Upper lobe of left lung (tissue), 4 donors: ENCODE results near the gene ACY1.

Experiments
- POLR2A ChIP-seq, 4 donors: fragments of 450-650 bp; IDR thresholded peaks; one replicate each; pipeline ENCODE4 v1.5.1; 2016 to 2017; ENCODE audit warnings: antibody characterized with exemption in 4 of 4, mild to moderate bottlenecking in 2 of 4
- POLR2AphosphoS5 ChIP-seq, 2 donors: sonication (generic); formaldehyde crosslinking; IDR thresholded peaks; one replicate each; pipeline ENCODE4 v1.5.1; 2017; ENCODE audit warnings: antibody characterized with exemption in 2 of 2
- TF ChIP-seq, protein P1 (sequence below), 6 experiments: fragments of 450-650 bp in 4 of 6; fragments of 200-600 bp in 2 of 6; sonication (generic) in 2 of 6; IDR thresholded peaks; one replicate each; pipeline ENCODE4 v1.5.1; 2016 to 2019; ENCODE audit warnings: antibody characterized with exemption in 6 of 6

GRCh38 chr3:52034651-52035050 lies 51.3 kb downstream of the ACY1 start:
- TF ChIP-seq POLR2AphosphoS5 (IDR thresholded peaks at IDR 0.05) (no peak), POLR2A (IDR thresholded peaks at IDR 0.05) (no peak)
- TF ChIP-seq, protein P1, sequence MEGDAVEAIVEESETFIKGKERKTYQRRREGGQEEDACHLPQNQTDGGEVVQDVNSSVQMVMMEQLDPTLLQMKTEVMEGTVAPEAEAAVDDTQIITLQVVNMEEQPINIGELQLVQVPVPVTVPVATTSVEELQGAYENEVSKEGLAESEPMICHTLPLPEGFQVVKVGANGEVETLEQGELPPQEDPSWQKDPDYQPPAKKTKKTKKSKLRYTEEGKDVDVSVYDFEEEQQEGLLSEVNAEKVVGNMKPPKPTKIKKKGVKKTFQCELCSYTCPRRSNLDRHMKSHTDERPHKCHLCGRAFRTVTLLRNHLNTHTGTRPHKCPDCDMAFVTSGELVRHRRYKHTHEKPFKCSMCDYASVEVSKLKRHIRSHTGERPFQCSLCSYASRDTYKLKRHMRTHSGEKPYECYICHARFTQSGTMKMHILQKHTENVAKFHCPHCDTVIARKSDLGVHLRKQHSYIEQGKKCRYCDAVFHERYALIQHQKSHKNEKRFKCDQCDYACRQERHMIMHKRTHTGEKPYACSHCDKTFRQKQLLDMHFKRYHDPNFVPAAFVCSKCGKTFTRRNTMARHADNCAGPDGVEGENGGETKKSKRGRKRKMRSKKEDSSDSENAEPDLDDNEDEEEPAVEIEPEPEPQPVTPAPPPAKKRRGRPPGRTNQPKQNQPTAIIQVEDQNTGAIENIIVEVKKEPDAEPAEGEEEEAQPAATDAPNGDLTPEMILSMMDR (IDR thresholded peaks at IDR 0.05): no peak
